HCT116 (cell line): ENCODE data around the gene CCSAP. TPM values are rescaled to one million over a fixed set of nuclear protein-coding genes. Genes with fewer than 3 reads are reported as not detected.

Experiments
- ATAC-seq: fragments of 200-7000 bp; cut with Tn5 transposase; 2 replicates; pipeline ENCODE4 v1.9.1; 2020; ENCODE audit warnings: mild to moderate bottlenecking, moderate library complexity
- BruUV-seq: library from RNA; stranded (reverse); fragments of 400-500 nt; replicated peaks from 2 replicates; lab custom pipeline; 2021; lab: Mats Ljungman, UMichigan
- CTCF ChIA-PET: fragments of 300-600 bp; sonication (Branson Sonifier 250); formaldehyde crosslinking; loops from one replicate; lab custom pipeline; 2021; ENCODE audit warnings: antibody characterized with exemption; lab: Charles Lee
- POLR2A ChIA-PET: fragments of 300-600, 350-600 bp; sonication (Branson Sonifier 250); formaldehyde crosslinking; loops from one replicate; lab custom pipeline; 2021; ENCODE audit warnings: antibody characterized with exemption; lab: Charles Lee
- RAD21 ChIA-PET, 2 experiments: fragments of 300-600 bp; sonication (Branson Sonifier 250); formaldehyde crosslinking; loops; one replicate each; lab custom pipeline; 2023; ENCODE audit warnings: low total read pairs in 2 of 2; ENCODE audit not compliant: uncharacterized antibody in 2 of 2, unreplicated experiment in 2 of 2, low non-redundant PET in 1 of 2; lab: Charles Lee
- DNase-seq: peaks from one replicate; pipeline ENCODE4 v3.0.0-alpha.2; 2010; ENCODE audit warnings: low read depth, low spot score
- H2AFZ ChIP-seq: fragments of 200-600 bp; shearing (Covaris generic), sonication (generic); 2 replicates; pipeline ENCODE4 v1.6.1; 2017; ENCODE audit warnings: low read depth, mixed run types, mixed read lengths, antibody characterized with exemption, low read length; ENCODE audit not compliant: poor library complexity, severe bottlenecking
- H3K27ac ChIP-seq: 2 replicates; pipeline ENCODE4 v1.5.1; 2012; ENCODE audit warnings: low read depth, low read length
- H3K27me3 ChIP-seq: fragments of 200-600 bp; sonication (generic); 2 replicates; pipeline ENCODE4 v1.6.1; 2016; ENCODE audit warnings: mixed run types, low read length, mixed read lengths; ENCODE audit not compliant: insufficient read depth
- H3K36me3 ChIP-seq, 2 experiments: fragments of 200-500 bp in 1 of 2; fragments of 200-600 bp in 1 of 2; sonication (Bioruptor generic) in 1 of 2; sonication (generic) in 1 of 2; 2 replicates each; pipeline versions ENCODE4 v1.5.1 to v1.6.1; 2014 to 2016; ENCODE audit warnings: low read length in 2 of 2, inconsistent platforms in 1 of 2, mixed read lengths in 1 of 2, mixed run types in 1 of 2; ENCODE audit not compliant: insufficient read depth in 2 of 2, control insufficient read depth in 1 of 2
- H3K4me1 ChIP-seq, 2 experiments: fragments of 200-600 bp in 1 of 2; sonication (generic) in 1 of 2; 2 replicates each; pipeline versions ENCODE4 v1.5.1 to v1.6.1; 2012 to 2017; ENCODE audit warnings: low read length in 2 of 2, inconsistent platforms in 1 of 2, mild to moderate bottlenecking in 1 of 2, mixed read lengths in 1 of 2, mixed run types in 1 of 2, moderate library complexity in 1 of 2; ENCODE audit not compliant: insufficient read depth in 2 of 2, control insufficient read depth in 1 of 2
- H3K4me2 ChIP-seq: fragments of 200-600 bp; sonication (generic); 2 replicates; pipeline ENCODE4 v1.6.1; 2017; ENCODE audit warnings: mixed run types, low read length, mixed read lengths
- H3K4me3 ChIP-seq, 2 experiments: fragments of 200-600 bp in 1 of 2; sonication (generic) in 1 of 2; replicated peaks in 1 of 2; 2 replicates each; pipeline ENCODE4 v1.5.1; 2011 to 2016; ENCODE audit warnings: low read length in 2 of 2, control low read depth in 1 of 2, low read depth in 1 of 2, mild to moderate bottlenecking in 1 of 2, mixed read lengths in 1 of 2, mixed run types in 1 of 2
- H3K79me2 ChIP-seq: fragments of 200-600 bp; sonication (generic); 2 replicates; pipeline ENCODE4 v1.6.1; 2017; ENCODE audit warnings: mild to moderate bottlenecking, mixed run types, low read length, moderate library complexity, mixed read lengths; ENCODE audit not compliant: insufficient read depth
- H3K9ac ChIP-seq: fragments of 200-600 bp; sonication (generic); 2 replicates; pipeline ENCODE4 v1.6.1; 2016; ENCODE audit warnings: low read length, mixed read lengths
- H3K9me2 ChIP-seq: fragments of 200-600 bp; sonication (generic), shearing (Covaris generic); 2 replicates; pipeline ENCODE4 v1.6.1; 2017; ENCODE audit warnings: mixed run types, mild to moderate bottlenecking, moderate library complexity; ENCODE audit not compliant: insufficient read depth
- H3K9me3 ChIP-seq, 2 experiments: fragments of 200-500 bp in 1 of 2; fragments of 200-600 bp in 1 of 2; sonication (Bioruptor generic) in 1 of 2; sonication (generic) in 1 of 2; 2 replicates each; pipeline ENCODE4 v1.6.1; 2014 to 2017; ENCODE audit warnings: low read length in 2 of 2, mixed read lengths in 2 of 2, inconsistent platforms in 1 of 2, low read depth in 1 of 2, mild to moderate bottlenecking in 1 of 2, mixed run types in 1 of 2, moderate library complexity in 1 of 2; ENCODE audit not compliant: control insufficient read depth in 1 of 2, insufficient read depth in 1 of 2
- H4K20me1 ChIP-seq: fragments of 200-600 bp; sonication (generic), shearing (Covaris generic); 2 replicates; pipeline ENCODE4 v1.6.1; 2017; ENCODE audit warnings: mixed run types, mild to moderate bottlenecking, moderate library complexity; ENCODE audit not compliant: insufficient read depth
- ATF3 ChIP-seq: IDR thresholded peaks from 2 replicates; pipeline ENCODE4 v1.6.1; 2012
- EGR1 ChIP-seq: IDR thresholded peaks from 2 replicates; pipeline ENCODE4 v1.6.1; 2012; ENCODE audit warnings: low read depth
- ELF1 ChIP-seq: IDR thresholded peaks from 2 replicates; pipeline ENCODE4 v1.6.1; 2012; ENCODE audit warnings: low read depth, borderline replicate concordance
- EZH2 ChIP-seq: fragments of 200-600 bp; sonication (generic); IDR thresholded peaks from 2 replicates; pipeline ENCODE4 v1.6.1; 2017; ENCODE audit warnings: antibody characterized with exemption, mixed run types
- FOSL1 ChIP-seq: IDR thresholded peaks from 2 replicates; pipeline ENCODE4 v1.6.1; 2012; ENCODE audit warnings: low read depth
- JUND ChIP-seq: IDR thresholded peaks from 2 replicates; pipeline ENCODE4 v1.6.1; 2012
- POLR2A ChIP-seq: IDR thresholded peaks from 2 replicates; pipeline ENCODE4 v1.7.0; 2011; ENCODE audit warnings: borderline replicate concordance; ENCODE audit not compliant: insufficient read depth, insufficient read length; ENCODE audit errors: extremely low read depth
- SIN3A ChIP-seq: IDR thresholded peaks from 2 replicates; pipeline ENCODE4 v1.6.1; 2012; ENCODE audit warnings: low read depth
- SP1 ChIP-seq: IDR thresholded peaks from 2 replicates; pipeline ENCODE4 v1.6.1; 2012; ENCODE audit warnings: low read depth
- YY1 ChIP-seq: IDR thresholded peaks from 2 replicates; pipeline ENCODE4 v1.6.1; 2011; ENCODE audit warnings: low read length, low read depth, moderate library complexity, mild to moderate bottlenecking; ENCODE audit not compliant: insufficient replicate concordance; ENCODE audit errors: extremely low read depth
- ZBTB33 ChIP-seq: IDR thresholded peaks from 2 replicates; pipeline ENCODE4 v1.6.1; 2011; ENCODE audit warnings: mild to moderate bottlenecking, low read length, moderate library complexity; ENCODE audit not compliant: insufficient replicate concordance; ENCODE audit errors: extremely low read depth
- intact Hi-C: fragments of 100-400 bp; cut with micrococcal nuclease; formaldehyde crosslinking; loops from 2 replicates; pipeline ENCODE4 v1.10.0; 2022
- total RNA-seq: library from RNA; stranded (reverse); gene quantifications from one replicate; pipeline ENCODE4 v1.2.1, GENCODE V29; 2021; ENCODE audit not compliant: unreplicated experiment

Gene CCSAP
- total RNA-seq, 1 experiment from 2014 or later: 10.9 TPM

- ChIA-PET POLR2A (no interaction called here), RAD21 (no interaction called here)
Measured at GRCh38 chr1:229323201-229323600, 19.6 kb downstream of the CCSAP start.

More at GRCh38 chr1:229323201-229323600, 19.6 kb downstream of the CCSAP start:
- H3K36me3 ChIP-seq: peaks cover 9 to 17% of the 10 kb centered on the region in 2 experiments; a peak in 2 of 4 replicates
- BruUV-seq: no TSS peak
- CTCF ChIA-PET: no interaction called here
- H3K4me1 ChIP-seq: no peaks in the 10 kb centered on the region
- no peak overlapping the region for H2AFZ ChIP-seq
- H3K79me2 ChIP-seq: no peaks in the 10 kb centered on the region
- DNase-seq: no peak
- TF ChIP-seq EZH2 (no peak), EGR1 (no peak), ZBTB33 (no peak), ELF1 (no peak), JUND (no peak), YY1 (no peak), FOSL1 (no peak), SP1 (no peak), SIN3A (no peak), POLR2A (no peak), ATF3 (no peak)
- no peak overlapping the region for H3K4me2 ChIP-seq
- no peaks in the 10 kb centered on the region for H3K27me3 ChIP-seq
- no peaks in the 10 kb centered on the region for H3K9me3 ChIP-seq
- no peak overlapping the region for H3K9ac ChIP-seq
- no peak overlapping the region for H3K27ac ChIP-seq
- H3K4me3 ChIP-seq: no peak overlapping the region
- no peak for ATAC-seq
- no peaks in the 10 kb centered on the region for H3K9me2 ChIP-seq
- intact Hi-C loops: no loop called here
- H4K20me1 ChIP-seq: no peaks in the 10 kb centered on the region
